ENCODE measurements around the gene PPM1A. TPM values are rescaled to one million over a fixed set of nuclear protein-coding genes. Genes with fewer than 3 reads are reported as not detected.

Gene PPM1A
- total and polyA plus RNA-seq, 2 donors from 2014 or later: 42.3 to 60.3 TPM

DNA sequence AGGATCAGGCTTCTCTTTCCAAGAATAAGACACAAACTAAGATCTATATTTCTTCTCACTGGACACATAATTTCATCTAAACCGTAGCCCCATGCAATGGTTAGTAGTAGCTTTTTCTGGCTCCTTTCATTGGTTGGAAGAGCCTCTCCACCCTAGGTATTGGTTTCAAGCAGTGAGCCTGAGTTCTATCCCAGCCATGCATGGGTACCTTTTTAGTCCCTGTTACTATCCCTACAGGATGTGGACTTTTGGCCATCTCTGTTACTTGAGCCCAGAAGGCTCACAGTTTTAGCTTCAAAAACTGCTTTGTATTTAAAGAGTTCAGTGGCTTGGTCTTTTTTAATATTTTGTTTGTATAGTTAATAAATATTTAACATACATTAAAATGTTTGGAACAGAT, 16.1 kb downstream of the PPM1A start:
- Histone ChIP-seq H3K9me3 (ENCODE audit: control insufficient read depth in 2 of 3, insufficient read depth in 1 of 3, low read length in 3 of 3) (peaks cover 0 to 8% (median 4%) of the 10 kb centered on the region in 3 donors), H3K4me3 (ENCODE audit: low read length in 3 of 3) (no peak overlapping the region), H3K27me3 (ENCODE audit: control insufficient read depth, insufficient read depth, low read length) (no peaks in the 10 kb centered on the region), H3K36me3 (ENCODE audit: control insufficient read depth in 2 of 3, insufficient read depth in 3 of 3, low read length in 3 of 3) (no peaks in the 10 kb centered on the region), H3K4me1 (ENCODE audit: control insufficient read depth in 2 of 3, insufficient read depth in 2 of 3, low read depth in 1 of 3, low read length in 3 of 3) (no peaks in the 10 kb centered on the region), H3K27ac (ENCODE audit: low read depth in 2 of 2, low read length in 2 of 2) (no peak overlapping the region), H3K9ac (ENCODE audit: low read length in 3 of 3) (no peak overlapping the region)
- TF ChIP-seq, protein P1, sequence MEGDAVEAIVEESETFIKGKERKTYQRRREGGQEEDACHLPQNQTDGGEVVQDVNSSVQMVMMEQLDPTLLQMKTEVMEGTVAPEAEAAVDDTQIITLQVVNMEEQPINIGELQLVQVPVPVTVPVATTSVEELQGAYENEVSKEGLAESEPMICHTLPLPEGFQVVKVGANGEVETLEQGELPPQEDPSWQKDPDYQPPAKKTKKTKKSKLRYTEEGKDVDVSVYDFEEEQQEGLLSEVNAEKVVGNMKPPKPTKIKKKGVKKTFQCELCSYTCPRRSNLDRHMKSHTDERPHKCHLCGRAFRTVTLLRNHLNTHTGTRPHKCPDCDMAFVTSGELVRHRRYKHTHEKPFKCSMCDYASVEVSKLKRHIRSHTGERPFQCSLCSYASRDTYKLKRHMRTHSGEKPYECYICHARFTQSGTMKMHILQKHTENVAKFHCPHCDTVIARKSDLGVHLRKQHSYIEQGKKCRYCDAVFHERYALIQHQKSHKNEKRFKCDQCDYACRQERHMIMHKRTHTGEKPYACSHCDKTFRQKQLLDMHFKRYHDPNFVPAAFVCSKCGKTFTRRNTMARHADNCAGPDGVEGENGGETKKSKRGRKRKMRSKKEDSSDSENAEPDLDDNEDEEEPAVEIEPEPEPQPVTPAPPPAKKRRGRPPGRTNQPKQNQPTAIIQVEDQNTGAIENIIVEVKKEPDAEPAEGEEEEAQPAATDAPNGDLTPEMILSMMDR (IDR thresholded peaks at IDR 0.05; ENCODE audit: borderline replicate concordance, extremely low read depth, insufficient read depth): no peak
- DNase-seq (no peak), FAIRE-seq (no peak)
- intact Hi-C loops (cut with DNase I): no loop called here

DNA sequence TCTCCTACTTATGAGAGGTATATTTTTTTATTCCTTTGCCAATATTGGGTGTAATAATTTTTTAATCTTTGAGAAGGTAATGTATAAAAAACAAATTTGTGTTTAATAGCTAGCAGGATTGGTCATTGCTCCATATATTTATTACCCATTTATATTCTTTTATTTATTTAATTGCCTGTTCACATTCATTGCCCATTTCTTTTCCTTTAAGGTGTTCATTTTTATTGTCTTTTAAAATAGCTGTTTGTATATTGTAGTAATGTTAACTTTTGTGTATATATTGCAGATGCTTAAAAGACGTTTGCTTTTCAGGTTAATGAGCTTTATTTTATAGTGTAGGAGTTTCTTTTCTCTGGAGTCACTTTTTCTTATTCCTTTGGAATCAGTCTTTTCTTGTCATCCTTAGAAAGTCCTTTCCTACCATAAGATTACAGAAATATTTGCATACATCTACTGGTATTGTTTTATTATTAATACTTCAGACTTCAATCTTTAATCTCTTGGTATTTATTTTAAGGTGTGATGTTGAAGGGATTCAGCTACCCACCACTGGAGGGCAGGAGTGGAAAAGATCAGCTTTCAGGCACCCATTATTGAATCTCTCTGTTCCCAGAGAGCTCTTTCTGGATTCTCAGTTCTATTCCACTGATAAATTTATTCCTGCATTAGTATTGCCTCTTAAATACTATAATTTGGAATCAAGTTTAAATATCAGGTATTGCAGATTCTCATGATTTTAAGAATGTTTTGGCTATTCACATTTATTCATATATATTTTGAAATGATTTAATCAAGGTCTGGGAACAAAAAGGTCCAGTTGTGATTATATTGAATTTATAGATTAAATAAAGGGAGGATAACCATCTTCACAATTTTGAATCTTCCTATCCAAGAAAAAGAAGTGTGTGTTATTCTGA, 17.3 kb downstream of the PPM1A start:
- no peaks in the 10 kb centered on the region for H3K27me3 ChIP-seq (ENCODE audit: control insufficient read depth, insufficient read depth, low read length)
- peaks cover 0 to 8% (median 4%) of the 10 kb centered on the region in 3 donors for H3K9me3 ChIP-seq (ENCODE audit: control insufficient read depth in 2 of 3, insufficient read depth in 1 of 3, low read length in 3 of 3)
- H3K4me1 ChIP-seq (ENCODE audit: control insufficient read depth in 2 of 3, insufficient read depth in 2 of 3, low read depth in 1 of 3, low read length in 3 of 3): peaks cover 0 to under 1% (median 0%) of the 10 kb centered on the region in 3 donors
- no peak overlapping the region for H3K9ac ChIP-seq (ENCODE audit: low read length in 3 of 3)
- DNase-seq (no peak), FAIRE-seq (no peak)
- TF ChIP-seq, protein P1 (IDR thresholded peaks at IDR 0.05; ENCODE audit: borderline replicate concordance, extremely low read depth, insufficient read depth): peak; percentile 29
- no peak overlapping the region for H3K4me3 ChIP-seq (ENCODE audit: low read length in 3 of 3)
- H3K27ac ChIP-seq (ENCODE audit: low read depth in 2 of 2, low read length in 2 of 2): no peak overlapping the region
- intact Hi-C loops (cut with DNase I): no loop called here
- no peaks in the 10 kb centered on the region for H3K36me3 ChIP-seq (ENCODE audit: control insufficient read depth in 2 of 3, insufficient read depth in 3 of 3, low read length in 3 of 3)

DNA sequence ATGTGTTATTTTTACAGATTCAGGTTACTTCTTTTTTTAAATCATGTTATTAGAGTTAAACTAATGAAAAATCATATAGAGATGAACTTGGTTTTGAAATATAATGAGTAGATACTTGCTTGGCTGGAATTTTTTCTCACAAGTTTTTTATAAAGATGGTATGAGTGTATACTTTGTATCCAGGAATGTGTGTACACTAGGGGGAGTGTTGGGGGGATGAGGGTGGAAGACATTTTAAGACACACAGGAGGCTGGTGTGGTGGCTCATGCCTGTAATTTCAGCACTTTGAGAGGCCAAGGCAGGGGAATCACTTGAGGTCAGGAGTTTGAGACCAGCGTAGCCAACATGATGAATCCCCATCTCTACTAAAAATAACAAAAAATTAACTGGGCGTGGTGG, 23.2 kb downstream of the PPM1A start:
- Histone ChIP-seq H3K4me1 (ENCODE audit: control insufficient read depth in 2 of 3, insufficient read depth in 2 of 3, low read depth in 1 of 3, low read length in 3 of 3) (peaks cover 3 to 28% (median 12%) of the 10 kb centered on the region in 3 donors), H3K9me3 (ENCODE audit: control insufficient read depth in 2 of 3, insufficient read depth in 1 of 3, low read length in 3 of 3) (no peaks in the 10 kb centered on the region), H3K27me3 (ENCODE audit: control insufficient read depth, insufficient read depth, low read length) (no peaks in the 10 kb centered on the region), H3K4me3 (ENCODE audit: low read length in 3 of 3) (no peak overlapping the region), H3K27ac (ENCODE audit: low read depth in 2 of 2, low read length in 2 of 2) (no peak overlapping the region), H3K9ac (ENCODE audit: low read length in 3 of 3) (no peak overlapping the region), H3K36me3 (ENCODE audit: control insufficient read depth in 2 of 3, insufficient read depth in 3 of 3, low read length in 3 of 3) (no peaks in the 10 kb centered on the region)
- FAIRE-seq: no peak
- intact Hi-C loops (cut with DNase I): no loop called here
- DNase-seq: no peak
- TF ChIP-seq, protein P1 (IDR thresholded peaks at IDR 0.05; ENCODE audit: borderline replicate concordance, extremely low read depth, insufficient read depth): no peak

Data from kidney (tissue), 14 donors.